GM19035 (cell line): ENCODE results near the gene GHR.
"Not testable (repeated sequence)": the region's sequence is repeated elsewhere in the genome, so short reads cannot be mapped to it uniquely, and the experiment has no call there.

ENCODE experiments used
- ATAC-seq: cut with Tn5 transposase; IDR thresholded peaks from one replicate; pipeline ENCODE4 v1.9.1; 2021; ENCODE audit not compliant: unreplicated experiment

Gene GHR

DNA sequence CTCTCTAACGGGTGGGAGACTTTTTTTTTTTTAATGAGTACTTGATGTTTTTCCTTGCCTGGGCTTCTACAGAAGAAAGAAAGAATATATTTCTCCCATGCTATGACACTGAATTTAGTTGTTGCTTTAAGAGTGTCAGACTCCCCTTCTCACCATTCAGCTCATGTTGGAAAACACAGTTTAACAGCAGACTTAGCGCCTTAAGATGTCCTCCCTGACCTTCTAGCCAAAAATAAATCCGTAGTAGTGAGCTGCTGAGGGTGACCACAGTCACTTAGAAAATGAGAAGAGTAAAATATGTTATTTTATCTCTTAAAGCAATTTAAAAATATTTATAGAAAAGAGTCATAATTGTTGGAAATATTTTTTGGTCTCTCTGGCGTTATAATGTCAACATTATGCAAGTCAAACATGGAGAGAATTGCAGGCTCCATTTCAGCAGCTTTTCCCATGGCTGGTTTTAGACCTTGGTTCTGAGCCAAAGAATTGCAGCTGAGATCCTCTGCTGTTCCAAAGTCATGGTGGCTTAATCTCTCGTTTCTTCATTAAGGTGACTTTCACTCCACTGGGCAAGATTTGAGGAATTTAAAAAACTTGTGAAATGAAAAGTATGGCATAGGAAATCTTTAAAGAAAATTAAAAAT lies 143.5 kb downstream of the GHR start:
- ATAC-seq: no peak

DNA sequence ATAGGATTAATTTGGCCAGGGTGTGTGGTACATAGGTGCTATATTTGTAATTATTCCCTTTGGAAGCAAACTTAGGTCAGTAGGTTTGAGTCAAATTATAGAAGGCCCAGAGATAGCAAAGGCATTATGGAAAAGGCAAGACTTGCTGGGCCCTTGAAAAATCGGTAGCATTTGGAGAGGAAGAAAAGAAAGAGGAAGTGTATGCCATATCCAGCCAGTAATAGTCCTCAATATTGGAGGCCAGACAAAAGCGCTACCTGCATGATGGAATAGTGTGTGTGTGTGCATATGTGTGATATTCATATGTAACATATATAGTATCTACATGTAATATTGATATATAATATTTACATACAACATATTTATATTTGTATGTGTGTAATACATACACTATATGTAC lies 146.1 kb downstream of the GHR start:
- no peak for ATAC-seq

DNA sequence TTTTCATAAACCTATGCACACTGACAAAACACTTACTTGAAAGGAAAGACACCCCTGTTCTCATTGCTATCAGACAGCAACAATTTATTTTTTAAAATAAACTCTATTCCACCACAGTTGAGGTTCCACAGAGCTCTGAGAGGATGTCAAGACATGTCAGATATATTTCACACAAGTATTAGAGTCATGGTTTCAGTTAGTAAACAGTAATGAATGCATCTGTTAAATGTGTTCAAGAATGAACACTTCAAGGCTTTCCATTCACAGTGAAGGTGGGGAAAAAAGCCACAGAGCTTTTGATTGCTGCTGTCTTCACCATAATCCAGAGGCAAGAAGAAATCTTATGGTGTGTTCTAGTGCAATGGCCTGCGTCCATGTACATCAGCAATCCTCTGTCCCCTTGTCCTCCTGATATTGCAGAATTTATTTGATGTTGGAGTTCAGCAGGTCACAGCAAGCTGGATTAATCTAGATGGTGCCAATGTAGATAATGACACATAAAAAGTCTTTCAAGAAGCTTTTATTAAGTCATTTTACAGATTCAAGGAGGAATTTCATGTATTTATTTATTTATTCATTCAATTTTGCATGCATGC lies 146.8 kb downstream of the GHR start:
- no peak for ATAC-seq

- ATAC-seq: no peak
Measured at GRCh38 chr5:42570966-42571960, 148.0 kb downstream of the GHR start.

DNA sequence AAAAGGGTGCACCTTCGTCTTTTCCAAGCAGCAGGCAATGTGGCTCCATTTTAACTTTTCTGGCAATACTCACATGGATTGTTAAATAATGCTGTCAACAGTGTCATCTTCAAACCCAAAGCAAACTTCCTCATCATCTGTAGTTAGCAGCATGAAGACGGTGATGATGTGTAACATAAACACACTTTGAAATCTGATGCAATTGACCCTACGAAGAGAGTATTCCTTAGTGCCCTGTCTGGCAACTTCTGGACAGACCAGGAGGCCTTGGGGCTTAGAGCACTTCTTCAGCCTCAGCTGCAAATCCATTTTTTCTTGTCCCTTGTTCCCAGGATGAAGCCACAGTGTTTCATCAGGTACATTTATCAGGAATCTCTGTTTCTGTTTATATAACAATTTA lies 149.1 kb downstream of the GHR start:
- ATAC-seq: no peak

- no peak for ATAC-seq
Measured at GRCh38 chr5:42573386-42573785, 150.1 kb downstream of the GHR start.

DNA sequence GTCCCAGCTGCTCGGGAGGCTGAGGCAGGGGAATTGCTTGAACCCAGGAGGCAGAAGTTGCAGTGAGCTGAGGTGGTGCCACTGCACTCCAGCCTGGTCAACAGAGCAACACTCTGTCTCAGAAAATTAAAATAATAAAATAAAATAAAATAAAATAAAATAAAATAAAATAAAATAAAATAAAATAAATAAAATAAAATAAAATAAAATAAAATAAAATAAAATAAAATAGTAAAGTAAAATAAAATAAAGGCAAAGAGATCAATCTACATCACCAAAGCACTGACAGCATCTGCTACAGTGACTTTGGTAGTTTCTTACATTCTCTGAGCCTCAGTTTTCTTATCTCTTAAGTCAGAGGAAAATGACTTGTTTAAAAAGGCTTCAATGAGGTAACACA lies 152.7 kb downstream of the GHR start:
- ATAC-seq: not testable (repeated sequence)

- ATAC-seq: not testable (repeated sequence)
Measured at GRCh38 chr5:42578901-42579300, 155.7 kb downstream of the GHR start.

DNA sequence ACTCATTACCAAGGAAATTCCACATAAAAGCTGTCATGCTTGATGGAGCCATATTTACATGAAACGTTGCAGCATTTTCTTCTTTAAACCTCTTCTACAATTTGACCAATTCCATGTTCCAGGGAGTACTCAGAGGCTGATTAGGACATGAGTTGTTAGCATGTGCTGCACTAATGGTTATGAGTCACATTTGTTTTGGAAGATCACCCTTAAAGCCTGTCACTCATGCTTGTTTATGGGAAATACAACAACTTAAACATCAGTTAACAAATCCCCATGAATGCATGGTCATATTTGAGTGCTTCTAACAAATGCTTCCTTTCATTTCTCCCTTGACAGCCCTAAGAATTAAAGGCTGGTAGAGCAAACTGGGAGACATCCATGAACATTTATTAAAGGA lies 156.1 kb downstream of the GHR start:
- ATAC-seq: no peak

- no peak for ATAC-seq
Measured at GRCh38 chr5:42581845-42582244, 158.6 kb downstream of the GHR start.

DNA sequence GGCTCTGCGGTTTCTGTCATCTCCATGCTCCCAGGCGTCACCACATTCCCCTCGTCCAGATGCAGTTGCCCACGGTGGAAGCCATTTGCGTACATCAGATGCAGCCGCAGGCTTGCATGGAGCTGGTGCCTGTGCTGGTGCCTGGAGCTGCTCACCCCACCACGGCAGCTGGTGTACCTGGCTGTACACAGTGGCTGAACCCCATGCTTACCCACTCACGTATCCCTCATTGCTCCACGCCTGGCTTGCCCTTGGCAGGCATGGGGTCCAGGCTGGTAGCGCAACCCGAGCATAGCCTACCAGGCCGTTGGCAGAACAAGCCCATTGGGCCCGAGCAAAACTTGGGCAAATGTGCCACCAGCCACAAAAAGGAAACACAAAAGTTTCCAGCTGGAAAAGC lies 159.5 kb downstream of the GHR start:
- ATAC-seq: no peak

DNA sequence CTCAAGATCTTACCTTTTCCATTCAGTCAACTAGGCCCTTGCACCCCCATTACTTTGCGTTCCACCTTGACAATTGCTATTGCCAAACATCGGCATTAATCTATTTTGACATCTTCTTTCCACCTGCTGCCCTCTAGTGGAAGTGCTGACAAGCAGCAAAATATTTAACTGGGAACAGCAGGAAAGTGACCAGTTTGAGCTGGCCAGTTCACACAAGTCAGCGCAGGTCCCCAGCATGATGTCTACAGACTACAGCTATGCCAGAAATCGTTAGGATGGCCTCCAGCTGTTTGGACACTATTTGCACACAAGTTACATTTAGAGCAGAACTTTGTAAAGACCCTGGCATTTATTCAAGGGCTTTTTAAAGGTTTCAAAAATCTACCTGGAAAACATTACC lies 160.1 kb downstream of the GHR start:
- ATAC-seq: peak; percentile 74

- no peak for ATAC-seq
Measured at GRCh38 chr5:42586625-42587024, 163.4 kb downstream of the GHR start.

DNA sequence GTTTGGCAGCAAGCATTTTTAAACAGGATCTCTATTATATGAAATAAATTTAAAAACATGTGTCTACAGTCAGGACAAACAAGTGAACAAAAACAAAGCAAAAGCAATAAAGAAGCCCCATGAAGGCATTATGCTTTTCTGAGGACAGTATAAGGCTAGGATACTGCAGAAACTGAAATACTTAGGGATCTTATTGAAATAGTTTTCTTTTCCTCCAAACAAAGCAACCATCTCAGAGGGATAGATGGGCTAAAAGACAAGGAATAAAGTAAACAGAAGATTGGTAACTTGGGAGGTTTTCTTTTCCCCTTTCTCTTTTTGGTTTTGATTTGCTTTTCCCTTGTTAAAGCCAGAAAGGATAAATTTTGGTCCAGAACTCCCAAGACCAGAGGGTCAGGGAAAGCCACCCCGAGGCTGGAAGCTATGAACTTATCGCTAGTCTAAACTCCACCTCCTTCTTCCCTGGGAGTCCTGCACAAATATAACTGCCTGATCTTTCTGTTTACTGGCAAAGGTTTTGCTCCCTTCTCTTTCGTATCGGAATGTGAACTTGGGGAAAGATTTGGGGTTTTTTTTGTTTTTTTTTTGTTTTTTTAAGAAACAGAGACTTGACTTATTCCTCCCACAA lies 164.0 kb downstream of the GHR start:
- no peak for ATAC-seq

DNA sequence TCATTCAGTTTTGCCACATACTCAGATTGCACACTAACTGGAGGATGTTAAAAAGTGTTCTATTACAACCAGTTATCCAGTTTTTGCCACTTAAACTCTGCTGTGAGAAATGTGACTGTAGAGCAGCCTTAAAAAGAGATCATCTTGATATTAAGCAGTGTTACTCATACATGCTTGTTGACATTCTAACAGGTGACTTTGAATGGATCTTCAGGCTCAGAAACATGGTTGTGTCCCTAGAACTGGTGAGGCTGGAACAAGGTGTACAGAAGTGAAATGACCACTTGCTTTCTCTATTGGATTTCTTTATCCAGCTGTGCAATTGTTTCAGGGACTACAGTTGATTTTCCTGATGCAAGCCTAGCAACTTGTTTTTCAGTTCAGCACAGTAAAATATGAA lies 167.3 kb downstream of the GHR start:
- no peak for ATAC-seq

DNA sequence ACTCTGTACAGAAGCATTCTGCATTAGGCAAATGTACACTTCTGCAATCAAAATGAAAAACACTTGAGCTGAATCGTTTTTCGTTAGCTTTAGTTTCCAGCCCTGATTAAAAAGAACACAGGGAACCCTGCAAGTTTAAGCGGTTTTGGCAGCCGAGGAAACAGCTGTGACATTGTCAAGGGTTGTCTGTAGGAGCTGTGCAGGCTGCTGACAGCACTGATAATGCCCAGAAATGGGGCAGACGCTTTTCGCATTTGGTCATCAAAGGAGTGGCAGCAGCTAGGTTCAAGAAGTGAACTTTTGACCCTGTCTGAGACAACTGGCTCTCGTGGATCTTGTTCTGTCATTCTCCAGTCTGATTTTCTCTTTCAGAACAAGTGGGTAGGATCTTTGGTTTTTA lies 167.8 kb downstream of the GHR start:
- no peak for ATAC-seq

- ATAC-seq: no peak
Measured at GRCh38 chr5:42592401-42593140, 169.3 kb downstream of the GHR start.

GRCh38 chr5:42593591-42593990 lies 170.4 kb downstream of the GHR start:
- ATAC-seq: no peak

GRCh38 chr5:42595597-42595996 lies 172.4 kb downstream of the GHR start:
- no peak for ATAC-seq

- ATAC-seq: no peak
Measured at GRCh38 chr5:42596817-42597216, 173.6 kb downstream of the GHR start.
